AG04450 (cell line): Measurements from ENCODE around the gene TIMP2. TPM values are rescaled to one million over a fixed set of nuclear protein-coding genes. Genes with fewer than 3 reads are reported as not detected.
"Not testable (repeated sequence)": the region's sequence is repeated elsewhere in the genome, so short reads cannot be mapped to it uniquely, and the experiment has no call there.

ENCODE experiments used
- CTCF ChIA-PET: fragments of 300-600, 350-600 bp; formaldehyde crosslinking; extraction: SDS; loops from one replicate; lab custom pipeline; 2022; ENCODE audit warnings: antibody characterized with exemption, inconsistent platforms; lab: Charles Lee
- POLR2A ChIA-PET: fragments of 350-600 bp; formaldehyde crosslinking; extraction: SDS; loops from one replicate; lab custom pipeline; 2021; ENCODE audit warnings: antibody characterized with exemption, inconsistent platforms; lab: Yijun Ruan, JAX
- DNase-seq: peaks from one replicate; pipeline ENCODE4 v3.0.0-alpha.2; 2011; ENCODE audit warnings: low read depth, low spot score
- H3K27ac ChIP-seq: one replicate; pipeline ENCODE4 v1.5.1; 2012; ENCODE audit warnings: low read depth, low read length, control low read depth
- H3K27me3 ChIP-seq: one replicate; pipeline ENCODE4 v1.6.0; 2012; ENCODE audit warnings: low read length; ENCODE audit not compliant: control insufficient read depth, insufficient read depth
- H3K4me3 ChIP-seq: 2 replicates; pipeline ENCODE4 v1.5.1; 2011; ENCODE audit warnings: mild to moderate bottlenecking, low read depth, low read length, control low read depth
- H3K9me3 ChIP-seq: 2 replicates; pipeline ENCODE4 v1.5.1; 2012; ENCODE audit warnings: low read length; ENCODE audit not compliant: control insufficient read depth, insufficient read depth
- polyA plus RNA-seq: library from polyadenylated mRNA; depleted of rRNA; stranded (reverse); fragments of >200 nt; gene quantifications from 2 replicates; pipeline ENCODE4 v1.2.3, GENCODE V29; 2011
- TF ChIP-seq, protein P1 (sequence below): IDR thresholded peaks from 2 replicates; pipeline ENCODE4 v1.5.1; 2011; ENCODE audit warnings: low read depth, low read length, control low read depth, inconsistent platforms

Gene TIMP2
- polyA plus RNA-seq, 1 experiment = 356 TPM

DNA sequence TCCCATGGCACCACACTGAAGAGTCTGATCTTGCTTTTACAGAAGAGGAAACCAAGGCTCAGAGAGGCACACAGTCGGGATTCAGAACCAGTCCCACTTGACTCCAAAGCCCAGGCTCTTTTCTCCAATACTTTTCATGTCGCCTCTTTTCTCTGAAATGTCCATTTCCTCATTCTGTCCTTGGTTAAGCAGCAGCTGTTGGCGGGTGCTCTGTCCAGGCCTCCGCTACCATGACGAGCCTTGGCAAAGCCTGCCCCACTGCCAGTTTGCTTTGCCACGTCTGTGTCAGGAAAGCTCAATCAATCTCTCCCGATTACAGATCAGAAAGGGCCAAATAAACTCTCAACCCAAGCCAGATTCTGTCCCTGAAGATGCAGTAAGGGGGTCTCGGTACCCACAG is 13.1 kb downstream of the TIMP2 start:
- Histone ChIP-seq H3K27me3 (no peaks in the 10 kb centered on the region), H3K9me3 (no peaks in the 10 kb centered on the region), H3K4me3 (no peak overlapping the region), H3K27ac (no peak overlapping the region)
- DNase-seq = no peak
- ChIA-PET POLR2A (interaction anchor here (0.7 kb wide), 1 partner anchor 10 kb away, joined by 6 read pairs; no protein-coding TSS in a partner anchor), CTCF (interaction anchor here (0.6 kb wide), 1 partner anchor 1852 kb away, joined by 4 read pairs; no protein-coding TSS in a partner anchor)
- TF ChIP-seq, protein P1, sequence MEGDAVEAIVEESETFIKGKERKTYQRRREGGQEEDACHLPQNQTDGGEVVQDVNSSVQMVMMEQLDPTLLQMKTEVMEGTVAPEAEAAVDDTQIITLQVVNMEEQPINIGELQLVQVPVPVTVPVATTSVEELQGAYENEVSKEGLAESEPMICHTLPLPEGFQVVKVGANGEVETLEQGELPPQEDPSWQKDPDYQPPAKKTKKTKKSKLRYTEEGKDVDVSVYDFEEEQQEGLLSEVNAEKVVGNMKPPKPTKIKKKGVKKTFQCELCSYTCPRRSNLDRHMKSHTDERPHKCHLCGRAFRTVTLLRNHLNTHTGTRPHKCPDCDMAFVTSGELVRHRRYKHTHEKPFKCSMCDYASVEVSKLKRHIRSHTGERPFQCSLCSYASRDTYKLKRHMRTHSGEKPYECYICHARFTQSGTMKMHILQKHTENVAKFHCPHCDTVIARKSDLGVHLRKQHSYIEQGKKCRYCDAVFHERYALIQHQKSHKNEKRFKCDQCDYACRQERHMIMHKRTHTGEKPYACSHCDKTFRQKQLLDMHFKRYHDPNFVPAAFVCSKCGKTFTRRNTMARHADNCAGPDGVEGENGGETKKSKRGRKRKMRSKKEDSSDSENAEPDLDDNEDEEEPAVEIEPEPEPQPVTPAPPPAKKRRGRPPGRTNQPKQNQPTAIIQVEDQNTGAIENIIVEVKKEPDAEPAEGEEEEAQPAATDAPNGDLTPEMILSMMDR = no peak

DNA sequence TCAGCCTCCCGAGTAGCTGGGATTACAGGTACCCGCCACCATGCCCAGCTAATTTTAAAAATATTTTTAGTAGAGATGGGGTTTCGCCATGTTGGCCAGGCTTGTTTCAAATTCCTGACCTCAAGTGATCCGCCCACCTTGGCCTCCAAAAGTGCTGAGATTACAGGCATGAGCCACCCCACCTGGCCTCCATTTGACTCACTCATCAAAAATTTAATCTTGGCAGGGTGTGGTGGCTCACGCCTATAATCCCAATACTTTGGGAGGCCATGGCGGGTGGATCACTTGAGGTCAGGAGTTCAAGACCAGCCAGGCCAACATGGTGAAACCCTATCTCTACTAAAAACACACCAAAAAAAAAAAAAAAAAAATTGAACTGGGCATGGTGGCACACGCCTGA is 13.6 kb downstream of the TIMP2 start:
- CTCF ChIA-PET = interaction anchor here (0.6 kb wide), 1 partner anchor 1852 kb away, joined by 4 read pairs; no protein-coding TSS in a partner anchor
- POLR2A ChIA-PET = interaction anchor here (0.7 kb wide), 1 partner anchor 9 kb away, joined by 6 read pairs; no protein-coding TSS in a partner anchor
- H3K4me3 ChIP-seq, DNase-seq, H3K27me3 ChIP-seq, H3K9me3 ChIP-seq, H3K27ac ChIP-seq: not testable (repeated sequence)

DNA sequence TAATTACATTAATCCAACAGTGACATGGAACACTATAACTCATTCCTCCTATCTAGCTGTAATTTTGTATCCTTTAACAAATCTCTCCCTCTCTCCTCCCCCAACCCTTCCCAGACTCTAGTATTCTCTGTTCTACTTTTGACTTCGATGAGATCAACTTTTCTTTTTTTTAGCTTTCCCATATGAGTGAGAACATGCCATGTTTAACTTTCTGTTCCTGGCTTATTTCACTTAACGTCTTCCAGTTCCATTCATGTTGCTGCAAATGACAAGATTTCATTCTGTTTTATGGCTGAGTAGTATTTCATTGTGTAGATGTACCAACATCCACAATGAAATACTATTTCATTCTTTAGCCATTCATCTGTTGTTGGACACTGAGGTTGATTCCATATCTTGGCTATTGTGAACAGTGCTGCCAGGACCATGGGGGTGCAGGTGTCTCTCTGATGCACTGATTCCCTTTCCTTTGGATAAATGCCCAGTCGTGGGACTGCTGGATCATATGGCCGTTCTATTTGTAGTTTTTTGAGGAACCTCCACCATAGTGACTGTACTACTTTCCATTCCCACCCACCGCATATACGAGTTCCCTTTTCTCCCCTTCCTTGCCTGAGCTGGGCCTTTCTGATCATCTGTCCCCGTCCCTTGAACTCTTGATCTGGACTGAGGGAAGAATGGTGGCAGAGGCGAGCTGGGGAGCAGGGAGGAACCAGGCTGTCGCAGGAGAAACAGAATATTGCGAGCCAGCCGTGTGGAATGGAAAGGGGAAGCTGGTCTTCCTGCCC is 14.5 kb downstream of the TIMP2 start:
- no peak for DNase-seq
- CTCF ChIA-PET = no interaction called here
- no peak overlapping the region for H3K4me3 ChIP-seq
- TF ChIP-seq, protein P1 = no peak
- H3K9me3 ChIP-seq = no peaks in the 10 kb centered on the region
- H3K27me3 ChIP-seq = no peaks in the 10 kb centered on the region
- POLR2A ChIA-PET = no interaction called here
- no peak overlapping the region for H3K27ac ChIP-seq

DNA sequence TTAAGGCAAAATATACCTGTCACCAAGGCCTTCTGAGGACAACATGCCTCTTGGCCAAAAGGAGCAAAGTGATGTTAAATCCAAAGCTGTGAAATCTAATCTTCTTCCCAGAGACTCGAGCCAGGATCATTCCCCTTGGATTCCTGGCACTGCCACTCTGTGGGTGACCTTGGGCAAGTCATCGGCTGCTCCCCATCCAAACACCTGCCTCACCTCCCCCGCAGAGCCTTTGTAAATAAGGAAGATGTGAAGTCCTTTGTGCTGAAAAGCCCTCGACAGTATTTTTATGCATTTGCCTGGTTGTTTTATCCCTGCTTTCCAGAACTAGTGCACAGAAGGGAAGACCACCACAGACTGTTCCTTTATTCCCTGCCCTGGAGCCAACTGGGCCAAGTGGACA is 16.8 kb downstream of the TIMP2 start:
- no peak overlapping the region for H3K27ac ChIP-seq
- CTCF ChIA-PET = interaction anchor here (1.6 kb wide), 1 partner anchor 43 kb away, joined by 4 read pairs; no protein-coding TSS in a partner anchor
- POLR2A ChIA-PET = interaction anchor here (0.6 kb wide), 1 partner anchor 29 kb away, joined by 3 read pairs; no protein-coding TSS in a partner anchor

DNA sequence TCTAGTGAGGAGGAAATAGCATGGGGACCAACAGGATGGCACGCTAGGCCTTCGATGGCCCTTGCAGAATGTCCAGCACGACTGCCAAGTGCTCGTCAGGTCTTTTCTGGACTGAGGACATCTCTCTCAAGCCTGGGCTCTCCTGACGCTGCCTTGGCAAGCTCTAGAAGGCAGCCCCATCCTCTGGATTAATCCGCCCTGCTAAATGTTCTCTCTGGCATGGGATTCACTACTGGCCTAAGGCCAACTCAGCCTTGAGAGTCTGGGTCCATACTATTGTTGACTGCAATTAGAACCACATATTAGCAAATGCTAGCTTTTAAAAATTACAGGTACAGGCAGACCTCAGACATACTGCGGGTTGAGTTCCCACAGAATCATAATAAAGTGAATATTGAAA is 19.6 kb downstream of the TIMP2 start:
- TF ChIP-seq, protein P1 = no peak
- POLR2A ChIA-PET = interaction anchor here (1.2 kb wide), 1 partner anchor 22 kb away, joined by 3 read pairs; no protein-coding TSS in a partner anchor
- Histone ChIP-seq H3K4me3 (no peak overlapping the region), H3K27ac (no peak overlapping the region), H3K27me3 (no peaks in the 10 kb centered on the region), H3K9me3 (no peaks in the 10 kb centered on the region; the same call in 1 of the 2 replicates)
- DNase-seq = no peak
- CTCF ChIA-PET = interaction anchor here (1.1 kb wide), 1 partner anchor 40 kb away, joined by 3 read pairs; no protein-coding TSS in a partner anchor

More for the DNA sequence above, 16.8 kb downstream of the TIMP2 start:
- TF ChIP-seq, protein P1 = no peak
- Histone ChIP-seq H3K27me3 (no peaks in the 10 kb centered on the region), H3K4me3 (no peak overlapping the region), H3K9me3 (no peaks in the 10 kb centered on the region)
- no peak for DNase-seq
